Stimulated activated CD8-positive, alpha-beta memory T cell treated with anti-CD3 and anti-CD28 coated beads, Interleukin-15, amount 100 ng/mL, for 48 hours (primary cell): ENCODE results near the gene MYADML2.

Experiments
- DNase-seq, 2 donors: peaks; one replicate each; pipeline ENCODE4 v3.0.0-alpha.2; 2020; ENCODE audit warnings: low read depth in 2 of 2

MYADML2 gene

DNA sequence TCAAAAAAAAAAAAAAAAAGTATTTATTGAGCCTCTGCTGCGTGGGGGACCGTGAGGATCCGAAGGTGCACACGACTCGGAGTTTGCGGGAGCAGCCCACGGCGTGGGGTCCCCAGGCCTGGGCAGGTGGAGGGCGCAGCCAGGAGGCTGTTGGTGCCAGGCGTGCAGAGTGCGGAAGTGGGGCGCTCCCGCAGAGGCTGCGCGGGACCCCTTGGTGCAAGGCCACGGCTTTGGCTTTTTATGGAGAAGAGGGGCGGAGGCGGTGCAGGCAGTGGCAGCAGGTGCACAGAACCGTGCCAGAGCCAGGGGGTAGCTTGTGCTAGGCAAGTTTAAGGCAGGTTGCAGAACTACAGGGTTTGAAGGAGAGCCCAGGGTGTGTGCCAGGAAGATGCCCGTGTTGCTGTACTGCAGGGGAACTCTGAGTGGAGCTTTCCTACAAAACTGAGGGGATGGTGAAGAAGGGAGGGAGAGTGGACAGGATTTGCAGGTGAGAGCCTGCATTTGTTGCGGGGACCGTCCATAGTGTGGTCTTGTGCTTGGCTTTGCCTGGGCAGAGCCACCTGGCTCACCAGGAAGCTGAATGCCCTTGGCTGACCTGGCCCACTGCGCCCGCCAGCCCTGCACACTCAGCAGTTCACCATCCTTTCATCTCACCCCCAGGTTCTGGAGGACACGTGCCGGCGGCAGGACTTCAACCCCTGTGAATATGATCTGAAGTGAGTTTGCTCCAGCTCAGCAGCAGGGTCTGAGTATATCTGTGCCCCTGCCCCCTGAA is 31.7 kb upstream of the MYADML2 start:
- DNase-seq, result no peak

DNA sequence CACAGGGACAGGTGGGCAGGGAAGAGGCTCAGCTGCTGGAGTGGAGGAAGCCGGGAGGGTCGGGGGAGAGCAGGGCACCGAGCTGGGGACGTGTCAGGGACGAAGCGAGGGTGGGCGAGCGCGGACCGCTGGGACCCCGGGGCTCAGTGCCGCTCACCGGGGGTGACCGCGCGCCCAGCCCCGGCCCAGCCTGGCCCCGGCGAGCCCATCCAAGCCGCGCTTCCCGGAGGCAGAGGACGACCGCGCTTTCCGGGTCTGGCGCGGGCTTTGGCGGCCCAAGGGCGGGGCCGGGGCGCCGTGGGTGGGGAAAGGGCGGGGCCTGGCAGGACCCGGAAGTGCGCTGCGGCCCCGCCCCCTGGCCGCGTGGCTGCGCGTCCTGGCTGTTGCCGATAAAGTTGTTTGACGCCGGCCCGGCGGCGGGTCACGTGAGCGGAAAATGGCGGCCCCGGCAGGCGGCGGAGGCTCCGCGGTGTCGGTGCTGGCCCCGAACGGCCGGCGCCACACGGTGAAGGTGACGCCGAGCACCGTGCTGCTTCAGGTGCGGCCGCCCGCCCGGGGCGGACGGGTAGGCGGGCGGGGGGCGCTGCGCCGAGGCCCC is 30.3 kb upstream of the MYADML2 start, which contains the start of gene ASPSCR1:
ASPSCR1 (plus strand) TSS at position 419 of the 598 bp plus-strand sequence; CDS start at position 437, 18 bp downstream.
- peak; percentile 81 to 86 for DNase-seq

DNA sequence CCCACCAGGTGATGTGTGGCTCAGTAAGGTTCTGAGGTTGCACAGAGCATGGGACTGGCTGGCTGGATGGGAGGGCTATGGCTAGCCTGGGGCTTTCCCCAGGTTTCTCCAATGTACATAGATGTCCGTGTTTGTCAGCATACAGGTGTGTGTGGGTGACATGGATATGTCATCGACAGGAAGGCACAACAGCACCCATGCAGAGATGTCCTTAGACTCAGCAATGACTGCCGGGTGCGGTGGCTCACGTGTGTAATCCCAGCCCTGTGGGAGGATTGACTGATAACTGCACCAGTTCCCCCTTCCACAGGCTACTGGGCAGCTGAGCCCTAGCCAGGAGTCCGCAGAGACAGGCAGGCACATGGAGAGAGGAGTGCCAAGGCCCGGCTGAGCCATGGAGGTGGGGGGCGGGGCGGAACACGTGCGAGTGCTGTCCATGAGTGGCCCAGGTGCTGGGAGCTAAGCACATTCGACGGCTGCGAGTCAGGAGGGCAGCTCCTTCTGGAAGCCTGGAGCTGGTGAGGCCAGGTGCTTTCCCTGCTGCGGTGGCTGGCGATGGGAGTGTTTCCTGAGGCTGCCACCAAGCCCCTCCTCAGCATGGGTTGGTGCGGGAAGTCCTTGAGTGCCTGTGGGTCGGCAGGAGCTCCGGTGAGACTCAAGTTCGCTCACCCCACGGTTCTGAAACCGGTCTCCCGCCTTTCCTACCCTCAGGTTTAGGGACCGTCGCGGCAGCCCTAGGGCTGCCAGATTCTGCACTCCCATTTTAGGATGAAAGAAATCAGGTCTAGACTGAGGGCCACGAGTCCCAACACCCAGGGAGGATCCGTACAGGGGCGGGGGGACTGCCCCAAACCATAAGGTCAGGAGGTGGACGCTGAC is 29.5 kb upstream of the MYADML2 start:
- DNase-seq, result no peak

DNA sequence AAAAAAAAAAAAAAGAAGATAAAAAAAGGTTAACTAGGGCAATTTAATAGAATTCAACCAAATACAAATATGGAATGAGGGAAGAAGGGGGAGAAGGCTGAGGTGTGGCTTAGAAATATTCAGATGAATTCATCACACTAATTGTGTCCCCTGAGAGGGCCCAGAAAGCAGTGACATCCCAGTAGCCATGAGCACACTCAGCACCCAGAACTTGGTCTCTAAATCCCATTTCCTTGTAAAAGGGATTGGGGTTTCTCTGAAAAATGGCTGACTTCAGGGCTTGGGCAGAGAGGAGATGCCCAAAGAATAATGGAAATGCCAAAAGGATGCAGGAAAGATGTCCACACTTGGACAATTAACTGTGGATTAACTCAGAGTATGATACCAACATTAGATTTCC is 26.4 kb upstream of the MYADML2 start:
- no peak for DNase-seq

DNA sequence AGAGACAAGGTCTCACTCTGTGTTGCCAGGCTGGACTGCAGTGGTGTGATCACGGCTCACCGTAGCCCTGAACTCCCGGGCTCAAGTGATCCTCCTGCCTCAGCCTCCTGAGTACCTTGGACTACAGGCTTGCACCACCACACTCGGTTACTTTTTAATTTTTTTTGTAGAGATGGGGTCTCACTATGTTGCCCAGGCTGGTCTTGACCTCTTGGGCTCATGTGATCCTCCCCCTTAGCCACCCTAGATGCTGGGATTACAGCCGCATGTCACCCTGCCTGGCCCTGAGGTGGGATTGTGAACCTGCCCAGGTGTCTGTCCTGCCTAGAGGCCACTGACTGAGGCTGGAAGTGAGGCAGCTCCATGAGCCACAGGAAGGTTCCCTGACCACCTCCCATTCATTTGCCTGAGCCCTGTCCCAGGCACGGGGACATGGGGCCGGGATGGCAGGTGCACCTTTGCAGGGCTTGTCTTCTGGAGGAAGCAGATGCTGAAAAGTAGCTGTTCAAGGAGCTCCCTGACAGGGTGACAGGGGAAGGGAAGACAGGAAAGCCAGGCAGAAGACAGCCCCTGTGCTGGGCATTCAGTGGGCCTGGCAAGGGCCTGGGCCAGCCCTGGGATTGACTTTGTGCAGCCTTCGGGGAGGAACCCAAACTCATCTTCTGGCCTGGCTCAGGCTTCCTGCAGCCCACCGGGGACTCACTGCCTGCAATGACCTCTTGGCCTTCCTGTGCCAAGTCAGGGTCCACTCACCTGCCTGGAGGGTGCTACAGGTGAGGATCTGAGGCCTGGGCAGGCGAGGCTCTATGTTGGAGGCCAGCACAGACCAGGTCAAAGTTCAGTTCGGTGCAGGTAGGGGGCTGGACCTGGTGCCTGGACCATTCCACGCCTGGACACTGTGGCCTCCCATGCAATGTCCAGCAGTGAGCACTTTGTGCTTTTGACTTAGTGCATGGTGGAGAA is 22.1 kb upstream of the MYADML2 start:
- DNase-seq, result no peak

DNA sequence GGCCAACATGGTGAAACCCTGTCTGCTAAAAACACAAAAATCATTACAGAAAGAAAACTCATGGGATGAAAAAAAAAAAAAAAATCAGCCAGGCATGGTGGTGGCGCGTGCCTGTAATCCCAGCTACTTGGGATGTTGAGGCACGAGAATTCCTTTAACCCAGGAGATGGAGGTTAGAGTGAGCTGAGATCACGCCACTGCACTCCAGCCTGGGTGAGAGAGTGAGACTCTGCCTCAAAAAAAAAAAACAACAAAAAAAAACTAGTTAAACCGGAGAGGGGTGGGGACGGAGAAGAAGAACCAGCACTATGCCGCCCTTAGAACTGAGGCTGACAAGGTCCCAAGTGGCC is 21.3 kb upstream of the MYADML2 start:
- no peak for DNase-seq

DNA sequence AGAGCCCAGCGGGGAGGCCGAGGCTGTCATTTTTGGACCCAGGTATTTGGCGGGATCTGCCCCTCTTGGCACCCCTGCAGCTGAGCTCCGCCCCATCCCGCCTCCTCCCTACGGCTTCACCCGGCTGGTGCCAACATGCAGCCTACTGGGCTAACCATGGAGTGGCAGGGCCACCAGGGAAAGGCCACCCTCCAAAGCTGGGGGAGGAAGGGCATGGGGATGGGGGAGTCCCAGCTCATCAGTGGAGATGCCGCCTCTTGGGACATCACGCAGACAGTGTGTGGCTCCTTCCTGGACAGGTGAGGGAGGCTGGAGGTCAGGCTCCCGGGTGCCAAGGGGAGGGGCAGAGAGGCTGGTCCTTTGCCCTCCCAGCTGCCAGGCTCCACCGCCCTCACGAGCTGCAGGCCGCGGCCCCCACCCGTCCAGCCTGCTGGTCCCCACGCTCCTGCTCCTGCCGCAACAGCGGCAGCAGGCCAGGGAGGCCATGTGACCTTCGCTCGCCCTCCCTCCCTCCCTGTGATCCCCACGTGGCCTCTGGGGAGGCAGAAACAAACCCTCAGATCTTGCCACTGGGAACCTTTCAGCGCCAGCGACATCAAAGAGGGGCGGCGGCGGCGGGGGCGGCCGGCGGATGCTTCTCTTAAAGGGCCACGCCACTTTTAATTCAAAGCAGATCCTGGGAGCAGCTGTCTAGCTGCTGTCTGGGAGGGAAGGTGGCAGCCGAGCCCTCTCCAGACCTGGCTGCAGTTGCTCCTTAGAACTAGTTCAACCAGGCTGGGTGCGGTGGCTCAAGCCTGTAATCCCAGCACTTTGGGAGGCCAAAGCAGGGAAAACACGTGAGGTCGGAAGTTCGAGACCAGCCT is 20.7 kb upstream of the MYADML2 start:
- DNase-seq, result peak; percentile 81 to 83

DNA sequence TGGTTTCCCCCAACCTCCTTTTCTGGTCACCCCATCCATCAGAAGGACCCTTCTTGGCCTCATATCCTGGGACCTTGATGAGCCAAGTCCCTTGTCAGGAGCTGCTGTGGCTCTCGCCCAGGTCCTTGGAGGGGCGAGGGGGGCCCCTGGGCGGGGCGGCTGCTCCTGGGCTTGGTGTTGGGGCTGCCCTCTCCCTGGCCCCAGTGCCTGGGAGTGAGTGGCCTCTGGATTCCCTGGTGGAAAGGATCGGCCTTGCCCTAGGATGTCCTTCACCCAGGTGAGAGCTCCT is 20.2 kb upstream of the MYADML2 start:
- DNase-seq, result no peak

DNA sequence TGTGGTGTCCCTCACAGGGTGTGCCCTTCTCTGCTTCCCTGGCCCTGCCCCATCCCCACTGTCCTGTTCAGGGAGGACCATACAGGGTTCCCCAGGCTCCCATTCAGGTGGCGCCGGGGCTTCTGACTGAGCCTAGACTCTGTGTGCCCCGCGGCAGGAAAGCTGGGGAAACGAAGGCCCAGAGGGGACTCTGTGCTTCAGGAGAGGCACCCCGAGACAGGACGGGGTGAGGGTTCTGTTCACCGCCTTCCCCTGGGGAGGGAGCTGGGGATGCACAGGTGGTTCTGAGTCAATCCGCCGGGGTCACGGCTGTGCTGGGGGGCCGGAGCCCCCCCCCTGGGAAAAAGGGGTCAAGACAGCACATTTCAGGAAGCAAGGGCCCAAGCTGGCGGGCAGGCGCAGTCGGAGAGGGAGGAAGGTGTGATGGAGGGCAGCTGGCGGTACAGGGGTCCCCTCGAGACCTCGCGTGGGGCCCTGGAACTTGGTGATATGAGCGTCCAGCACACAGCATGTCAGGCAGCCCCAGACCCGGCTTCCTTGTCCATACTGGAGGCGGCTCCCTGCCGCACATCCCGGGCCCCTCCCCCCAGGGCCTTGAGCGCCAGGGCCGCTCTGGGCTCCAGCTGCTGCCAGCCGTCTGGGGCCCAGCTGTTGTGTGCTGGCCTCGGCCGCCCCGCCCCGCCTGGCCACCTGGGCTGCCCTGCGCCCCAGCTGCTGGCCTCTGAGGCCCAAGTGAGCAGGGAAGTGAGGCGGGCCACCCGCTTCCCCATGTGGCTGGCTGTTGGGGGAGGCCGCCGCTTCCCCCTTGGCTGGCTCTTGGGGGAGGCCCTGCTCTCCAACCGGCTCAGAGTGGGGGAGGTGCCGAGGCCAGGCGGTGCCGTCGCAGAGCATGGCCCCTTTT is 19.6 kb upstream of the MYADML2 start:
- DNase-seq, result no peak

DNA sequence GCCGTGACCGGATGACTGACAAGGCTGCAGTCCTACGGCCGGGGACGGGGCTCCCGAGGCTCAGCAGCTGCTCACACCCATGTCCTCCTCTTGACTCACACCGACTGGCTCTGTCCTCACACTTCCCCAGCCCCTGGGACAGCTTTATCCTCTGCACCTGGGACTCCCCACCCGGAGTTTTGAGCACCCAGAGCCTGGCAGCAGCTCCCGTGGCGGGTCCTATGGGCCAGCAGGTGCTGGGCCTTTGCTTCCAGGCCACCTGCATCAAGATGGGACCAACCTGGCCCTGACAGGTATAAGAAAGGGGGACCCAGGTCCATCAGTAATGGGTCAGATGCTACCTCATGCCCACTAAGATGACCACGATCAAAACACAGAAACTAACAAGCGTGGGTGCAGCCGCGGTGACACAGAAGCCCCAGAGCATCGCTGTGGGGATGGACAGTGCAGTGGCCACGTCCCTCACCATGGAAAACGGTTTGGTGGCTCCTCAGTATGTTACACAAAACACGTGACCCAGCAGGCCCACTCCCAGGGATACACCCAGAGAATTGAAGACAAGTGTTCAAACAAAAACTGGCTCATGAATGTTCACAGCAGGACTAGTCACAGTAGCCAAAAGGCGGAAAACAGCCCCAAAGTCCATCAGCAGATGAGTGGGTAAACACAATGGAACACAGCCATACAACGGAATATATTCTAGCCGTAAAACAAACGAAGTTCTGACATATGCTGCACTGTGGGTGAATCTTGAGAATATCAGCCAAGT is 17.2 kb upstream of the MYADML2 start:
- no peak for DNase-seq

DNA sequence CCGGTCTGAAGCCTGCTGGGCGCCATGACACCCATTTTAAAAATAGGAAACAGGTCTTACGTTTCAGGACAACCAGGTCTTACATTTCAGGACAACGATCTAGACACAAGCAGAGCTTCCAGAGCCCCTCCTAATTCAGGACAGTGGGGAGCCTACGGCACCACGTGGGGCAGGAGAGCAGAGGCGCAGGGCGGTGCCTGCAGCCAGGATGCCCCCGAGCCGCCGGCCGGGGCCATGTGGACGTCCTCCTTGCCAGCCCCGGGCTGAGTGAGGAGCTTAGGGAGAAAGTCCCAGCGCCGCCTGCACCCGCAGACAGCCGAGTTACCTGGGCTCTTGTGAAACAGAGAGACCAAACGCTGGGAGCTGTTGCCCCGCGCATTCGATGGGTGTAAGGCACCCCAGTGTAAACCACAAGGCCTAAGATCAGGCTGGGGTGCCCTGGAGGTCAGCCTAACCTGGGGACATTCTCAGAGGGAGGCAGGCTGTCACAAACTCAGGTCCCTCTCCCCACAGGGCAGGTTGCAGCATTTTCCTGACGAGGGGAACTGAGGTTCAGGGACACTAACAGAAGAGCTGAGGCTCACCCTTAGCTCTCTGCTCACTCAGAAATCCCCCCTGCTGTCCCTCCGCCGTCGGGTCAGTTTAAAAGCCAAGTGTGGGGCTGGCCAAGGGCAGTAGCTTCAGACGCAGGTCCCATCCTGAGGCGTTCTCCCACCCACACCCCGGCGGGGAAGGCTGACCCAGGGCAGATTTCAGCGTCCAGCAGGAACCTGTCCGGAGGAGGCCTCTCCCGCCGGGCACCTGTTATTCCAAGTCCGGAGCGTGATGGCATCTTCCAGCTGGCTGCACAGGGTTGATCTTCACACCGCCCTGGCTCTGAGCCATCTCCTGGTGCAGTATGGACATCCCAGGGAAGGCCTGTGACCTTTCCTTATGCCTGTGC is 15.7 kb upstream of the MYADML2 start:
- DNase-seq, result no peak

DNA sequence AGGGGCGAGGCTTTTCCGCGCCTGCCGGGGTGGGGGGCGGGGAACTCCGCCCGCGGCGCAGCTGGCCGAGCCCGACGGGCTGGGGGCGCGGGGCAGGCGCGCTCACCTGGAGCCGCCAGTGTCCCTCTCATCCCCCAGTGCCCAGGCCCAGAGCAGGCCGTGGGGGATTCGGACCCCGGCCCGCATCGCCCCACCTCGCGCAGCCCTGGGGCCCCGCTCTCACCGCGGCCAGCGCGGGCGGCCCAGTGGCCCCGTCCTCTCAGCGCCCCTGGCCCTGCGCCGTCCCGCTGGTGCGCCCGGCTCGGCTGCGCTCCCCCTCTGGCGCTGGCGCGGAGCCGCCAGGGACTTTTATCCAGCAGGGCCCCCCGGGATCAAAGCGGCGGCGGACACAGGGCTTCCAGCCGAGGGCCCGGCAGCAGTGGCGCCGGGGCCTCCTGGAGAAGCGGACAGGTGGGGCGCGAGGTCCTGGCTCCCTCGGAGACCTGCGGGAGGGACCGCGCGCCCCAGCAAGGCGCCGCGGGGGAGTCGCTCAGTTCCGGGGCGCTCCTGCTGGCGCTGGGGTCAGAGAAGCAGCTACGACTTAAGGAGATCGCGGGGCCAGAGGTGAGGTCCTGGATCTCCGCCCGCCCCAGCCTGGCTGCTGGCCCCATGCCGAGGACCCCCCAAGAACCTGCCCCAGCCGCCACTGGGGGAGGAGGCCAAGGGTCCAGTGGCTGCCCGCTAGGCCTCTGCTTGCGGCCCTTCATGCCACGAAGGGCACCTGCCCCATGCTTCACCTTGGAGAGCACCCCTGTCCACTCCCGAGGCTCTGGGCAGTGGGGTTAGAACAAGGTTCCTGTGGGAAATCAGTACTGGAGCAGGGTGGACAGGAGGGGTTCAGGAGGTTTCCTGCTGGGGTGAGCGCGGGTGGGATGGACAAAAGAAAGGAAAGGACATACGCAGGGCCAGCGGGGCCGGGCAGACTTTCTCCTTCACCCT is 14.8 kb upstream of the MYADML2 start:
- no peak for DNase-seq

DNA sequence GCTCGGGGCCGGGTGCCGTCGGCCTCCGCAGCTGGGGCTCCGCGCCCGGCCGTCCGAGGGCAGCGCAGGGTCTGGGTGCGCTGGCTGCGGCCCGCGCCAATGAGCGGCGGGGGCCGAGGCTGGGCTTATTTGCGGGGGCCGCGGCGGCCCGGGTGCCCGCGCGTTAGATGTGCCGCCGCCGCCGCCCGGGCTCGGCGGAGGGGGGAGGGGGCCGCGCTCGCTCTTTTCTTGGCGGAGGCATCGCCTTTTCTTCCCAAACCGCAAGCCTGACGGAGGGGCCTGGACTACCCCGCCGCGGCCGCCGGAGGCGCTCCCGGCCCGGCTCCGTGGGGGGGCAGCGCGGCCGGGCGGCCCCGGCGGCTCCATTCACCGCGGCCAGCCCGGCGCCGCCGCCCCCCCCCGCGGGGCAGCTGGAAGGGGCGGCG is 14.1 kb upstream of the MYADML2 start, which contains the start of gene NOTUM:
NOTUM (minus strand) TSS at position 101 of the 425 bp plus-strand sequence. CDS start 278 bp downstream, outside the sequence.
- DNase-seq, result no peak

DNA sequence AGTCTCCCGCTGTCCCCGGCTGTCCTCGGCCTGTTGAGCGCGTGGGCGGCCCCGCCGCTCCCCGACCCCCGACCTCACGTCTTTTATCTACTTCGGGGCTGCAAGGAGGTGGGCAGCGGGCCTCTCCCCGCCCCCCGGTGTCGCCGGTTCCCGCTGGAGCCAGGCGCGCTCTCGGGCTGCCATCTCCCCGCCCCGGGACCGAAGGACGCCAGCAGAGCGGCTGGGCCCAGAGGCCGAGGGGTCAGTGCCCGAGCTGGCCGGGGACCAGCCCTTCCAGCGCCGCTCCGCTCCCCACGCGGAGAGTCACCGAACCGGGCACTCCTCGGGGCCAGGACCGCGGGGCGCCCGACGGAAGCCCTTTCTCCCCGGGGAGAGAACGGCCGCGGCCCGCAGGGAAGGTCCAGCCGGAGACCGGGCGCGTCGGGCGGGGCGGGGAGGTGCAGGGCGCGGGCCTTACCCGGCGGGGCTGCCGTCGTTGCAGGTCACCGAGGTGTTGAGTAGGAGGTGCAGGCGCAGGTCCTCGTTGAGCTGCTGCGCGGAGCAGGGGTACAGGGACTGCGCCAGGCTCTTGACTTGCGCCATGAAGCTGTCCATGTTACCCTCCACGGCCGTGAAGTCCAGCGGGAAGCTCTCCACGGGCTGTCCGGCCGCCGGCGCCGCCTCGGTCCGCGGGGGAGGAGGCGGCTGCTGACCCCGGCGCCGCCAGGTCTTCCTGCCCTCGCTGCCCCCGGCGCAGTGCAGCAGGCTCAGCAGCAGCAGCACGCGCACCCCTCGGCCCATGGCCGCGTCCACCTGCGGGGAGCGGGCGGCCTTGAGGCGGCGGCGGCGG is 13.3 kb upstream of the MYADML2 start:
- no peak for DNase-seq

DNA sequence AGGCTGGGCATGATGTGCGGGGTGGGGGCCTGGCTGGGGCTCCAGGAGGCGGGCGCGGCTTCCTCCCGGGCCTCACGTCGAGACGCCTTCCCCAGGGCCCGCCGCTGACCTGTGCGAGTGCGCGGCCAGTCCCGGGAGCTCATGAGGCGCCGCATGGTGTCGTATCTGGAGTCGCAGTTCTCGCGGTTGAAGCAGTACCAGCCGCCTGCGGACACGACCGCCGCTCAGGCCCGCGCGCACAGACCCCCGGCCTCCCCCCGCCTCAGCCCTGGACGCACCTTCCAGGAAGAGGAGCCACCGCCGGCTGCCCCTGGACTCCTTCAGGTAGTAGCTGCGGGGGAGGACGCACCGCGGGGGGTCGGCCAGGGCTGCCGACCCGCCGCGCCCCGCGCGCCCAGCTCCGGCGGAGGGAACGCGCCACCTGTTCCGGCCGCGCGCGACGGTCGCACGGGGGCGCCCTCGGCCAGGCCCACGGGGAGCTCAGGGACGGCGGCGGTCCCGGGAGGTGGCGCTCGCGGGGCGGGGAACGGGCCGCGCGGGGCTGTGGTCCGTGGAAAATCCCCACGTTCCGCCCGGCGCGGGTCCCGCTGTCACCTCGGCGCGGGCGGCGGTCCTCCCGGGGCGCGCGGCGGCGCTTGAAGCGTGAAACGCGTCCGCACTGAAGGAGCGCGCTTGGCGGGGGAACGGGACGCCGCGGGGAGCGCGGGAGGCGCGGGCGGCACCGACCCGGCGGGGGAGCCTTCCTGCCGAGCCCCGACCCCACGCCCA is 12.5 kb upstream of the MYADML2 start:
- DNase-seq, result peak; percentile 55 to 57
